ENCODE data around the gene PSORS1C2.

DNA sequence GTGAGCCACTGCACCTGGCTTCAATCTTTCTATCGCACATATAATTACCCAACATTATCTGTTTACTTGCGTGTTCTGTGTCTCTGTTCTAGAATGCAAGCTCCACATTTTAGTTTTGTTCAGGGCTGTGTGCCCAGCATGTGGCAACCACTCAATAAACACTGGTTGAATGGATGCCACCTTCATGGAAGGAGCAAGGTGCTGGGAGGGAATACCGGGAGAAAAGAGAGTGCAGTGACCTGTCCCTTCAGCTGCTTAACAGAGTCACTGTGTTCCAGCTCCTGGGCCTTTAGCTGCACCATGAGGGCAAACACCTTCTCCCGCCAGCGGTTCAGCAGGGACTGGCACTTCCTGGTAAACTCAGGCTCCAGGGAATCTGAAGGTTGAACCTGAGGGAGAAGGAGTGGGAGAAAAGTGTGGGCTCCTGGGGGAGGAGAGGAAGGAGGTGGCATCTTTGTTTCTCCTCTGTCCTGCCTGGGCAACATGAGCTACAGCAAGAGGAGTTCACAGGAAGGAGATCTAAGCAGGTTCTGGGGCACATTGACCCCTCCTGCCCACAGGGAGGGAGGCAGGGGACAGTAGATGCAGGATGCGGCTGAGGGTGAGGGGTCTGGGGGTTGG lies 11.1 kb upstream of the PSORS1C2 start:
- TF ChIP-seq EZH2 (IDR thresholded peaks at IDR 0.05): no peak
- TF ChIP-seq POLR2AphosphoS5 (IDR thresholded peaks at IDR 0.05; ENCODE audit: borderline replicate concordance, low read depth, low read length): no peak
- TF ChIP-seq FOXP2 (optimal IDR thresholded peaks at IDR 0.05; ENCODE audit: control extremely low read depth, extremely low read length, insufficient read depth): no peak
